Nephron progenitor cell (in vitro differentiated cells): ENCODE data around the gene GLYATL1B.
"Not testable (repeated sequence)": the region's sequence is repeated elsewhere in the genome, so short reads cannot be mapped to it uniquely, and the experiment has no call there.

ENCODE experiments used
- DNase-seq: peaks from one replicate; pipeline ENCODE4 v3.0.0; 2021
- H3K27ac Mint-ChIP-seq: 2 replicates; pipeline ENCODE4 v1.8.0; 2021; ENCODE audit warnings: mild to moderate bottlenecking, moderate library complexity, mixed read lengths
- H3K27me3 Mint-ChIP-seq: 2 replicates; pipeline ENCODE4 v1.8.0; 2021; ENCODE audit warnings: mild to moderate bottlenecking, low read depth, mixed read lengths; ENCODE audit not compliant: poor library complexity
- H3K36me3 Mint-ChIP-seq: 2 replicates; pipeline ENCODE4 v1.8.0; 2021; ENCODE audit warnings: low read depth, mixed read lengths
- H3K4me1 Mint-ChIP-seq: 2 replicates; pipeline ENCODE4 v1.8.0; 2021; ENCODE audit warnings: mixed read lengths
- H3K4me3 Mint-ChIP-seq: 2 replicates; pipeline ENCODE4 v1.8.0; 2021; ENCODE audit warnings: mild to moderate bottlenecking, moderate library complexity, mixed read lengths
- H3K9me3 Mint-ChIP-seq: 2 replicates; pipeline ENCODE4 v1.8.0; 2021; ENCODE audit warnings: mild to moderate bottlenecking, moderate library complexity, mixed read lengths
- TF ChIP-seq, protein P1 (sequence below): fragments of 200-600 bp; sonication (generic); IDR thresholded peaks from 2 replicates; pipeline ENCODE4 v1.5.0; 2021; ENCODE audit warnings: antibody characterized with exemption

GLYATL1B gene

GRCh38 chr11:59106363-59107336 lies 20.5 kb downstream of the GLYATL1B start, which contains the start of gene FAM111B:
FAM111B (plus strand) TSS chr11:59107237; CDS start chr11:59109626, 2,389 bp downstream.
- peaks cover 4% of the 10 kb centered on the region for H3K9me3 Mint-ChIP-seq
- peaks cover 45% of the 10 kb centered on the region for H3K27me3 Mint-ChIP-seq
- TF ChIP-seq, protein P1, sequence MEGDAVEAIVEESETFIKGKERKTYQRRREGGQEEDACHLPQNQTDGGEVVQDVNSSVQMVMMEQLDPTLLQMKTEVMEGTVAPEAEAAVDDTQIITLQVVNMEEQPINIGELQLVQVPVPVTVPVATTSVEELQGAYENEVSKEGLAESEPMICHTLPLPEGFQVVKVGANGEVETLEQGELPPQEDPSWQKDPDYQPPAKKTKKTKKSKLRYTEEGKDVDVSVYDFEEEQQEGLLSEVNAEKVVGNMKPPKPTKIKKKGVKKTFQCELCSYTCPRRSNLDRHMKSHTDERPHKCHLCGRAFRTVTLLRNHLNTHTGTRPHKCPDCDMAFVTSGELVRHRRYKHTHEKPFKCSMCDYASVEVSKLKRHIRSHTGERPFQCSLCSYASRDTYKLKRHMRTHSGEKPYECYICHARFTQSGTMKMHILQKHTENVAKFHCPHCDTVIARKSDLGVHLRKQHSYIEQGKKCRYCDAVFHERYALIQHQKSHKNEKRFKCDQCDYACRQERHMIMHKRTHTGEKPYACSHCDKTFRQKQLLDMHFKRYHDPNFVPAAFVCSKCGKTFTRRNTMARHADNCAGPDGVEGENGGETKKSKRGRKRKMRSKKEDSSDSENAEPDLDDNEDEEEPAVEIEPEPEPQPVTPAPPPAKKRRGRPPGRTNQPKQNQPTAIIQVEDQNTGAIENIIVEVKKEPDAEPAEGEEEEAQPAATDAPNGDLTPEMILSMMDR: no peak
- no peak within 1 kb of the TSS for H3K27ac Mint-ChIP-seq
- peak within 1 kb of the TSS; percentile 84 for H3K4me3 Mint-ChIP-seq
- peaks cover 27% of the 10 kb centered on the region for H3K36me3 Mint-ChIP-seq
- DNase-seq: peak; percentile 75
- peaks cover 35% of the 10 kb centered on the region for H3K4me1 Mint-ChIP-seq

- Mint-ChIP-seq H3K4me1 (peaks cover 35% of the 10 kb centered on the region), H3K4me3 (peak overlapping the region; percentile 84), H3K27me3 (peaks cover 37% of the 10 kb centered on the region), H3K36me3 (peaks cover 35% of the 10 kb centered on the region)
- H3K27ac Mint-ChIP-seq, H3K9me3 Mint-ChIP-seq, DNase-seq: not testable (repeated sequence)
Observed at GRCh38 chr11:59107721-59108120, 21.6 kb downstream of the GLYATL1B start.

DNA sequence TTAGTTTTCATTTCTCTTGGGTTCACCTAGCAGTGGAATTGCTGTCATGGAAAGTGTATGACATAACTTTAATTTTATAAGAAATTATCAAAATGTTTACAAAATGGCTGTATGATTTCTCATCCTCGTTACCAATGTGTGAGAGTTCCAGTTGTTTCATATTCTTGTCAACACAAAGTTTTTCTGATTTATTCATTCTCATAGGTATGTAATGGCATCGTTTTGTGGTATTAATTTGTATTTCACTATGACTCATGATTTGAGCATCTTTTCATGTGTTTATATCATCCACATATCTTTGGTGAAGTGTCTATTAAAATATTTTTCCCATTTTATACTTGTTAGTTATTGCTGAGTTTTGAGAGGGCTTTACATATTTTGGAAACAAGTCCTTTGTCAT lies 26.4 kb downstream of the GLYATL1B start:
- Mint-ChIP-seq H3K4me1 (peaks cover 13% of the 10 kb centered on the region), H3K36me3 (peaks cover 81% of the 10 kb centered on the region), H3K27ac (no peak overlapping the region), H3K9me3 (peaks cover 15% of the 10 kb centered on the region), H3K27me3 (peaks cover 2% of the 10 kb centered on the region), H3K4me3 (no peak overlapping the region)
- DNase-seq: no peak
- TF ChIP-seq, protein P1: no peak

GRCh38 chr11:59114344-59114743 lies 28.2 kb downstream of the GLYATL1B start:
- no peaks in the 10 kb centered on the region for H3K4me1 Mint-ChIP-seq
- TF ChIP-seq, protein P1: no peak
- H3K36me3 Mint-ChIP-seq: peaks cover 92% of the 10 kb centered on the region
- no peak overlapping the region for H3K27ac Mint-ChIP-seq
- peaks cover 32% of the 10 kb centered on the region for H3K9me3 Mint-ChIP-seq
- no peak overlapping the region for H3K4me3 Mint-ChIP-seq
- DNase-seq: no peak
- peaks cover 6% of the 10 kb centered on the region for H3K27me3 Mint-ChIP-seq

GRCh38 chr11:59115553-59115952 lies 29.4 kb downstream of the GLYATL1B start:
- Mint-ChIP-seq H3K9me3 (peaks cover 40% of the 10 kb centered on the region), H3K36me3 (peaks cover 89% of the 10 kb centered on the region), H3K27me3 (peaks cover 6% of the 10 kb centered on the region), H3K27ac (no peak overlapping the region), H3K4me3 (no peak overlapping the region), H3K4me1 (no peaks in the 10 kb centered on the region)
- TF ChIP-seq, protein P1: no peak
- no peak for DNase-seq

GRCh38 chr11:59117774-59118173 lies 31.7 kb downstream of the GLYATL1B start:
- Mint-ChIP-seq H3K27me3 (peaks cover 6% of the 10 kb centered on the region), H3K4me1 (no peaks in the 10 kb centered on the region), H3K27ac (no peak overlapping the region), H3K9me3 (peaks cover 42% of the 10 kb centered on the region), H3K4me3 (no peak overlapping the region), H3K36me3 (peaks cover 91% of the 10 kb centered on the region)
- no peak for DNase-seq
- TF ChIP-seq, protein P1: no peak
